Endothelial cell (in vitro differentiated cells): Measurements from ENCODE around the gene RAB3GAP1. TPM values are rescaled to one million over a fixed set of nuclear protein-coding genes. Genes with fewer than 3 reads are reported as not detected.
A peak's percentile ranks its signal among the peaks of the same experiment; 100 is the strongest.

Experiments
- DNase-seq: peaks from one replicate; pipeline ENCODE4 v3.0.0; 2021; ENCODE audit warnings: low spot score
- H3K27ac Mint-ChIP-seq: one replicate; pipeline ENCODE4 v1.8.0; 2021; ENCODE audit warnings: mixed read lengths, inconsistent platforms; ENCODE audit not compliant: unreplicated experiment
- H3K27me3 Mint-ChIP-seq: one replicate; pipeline ENCODE4 v1.8.0; 2021; ENCODE audit warnings: mild to moderate bottlenecking, moderate library complexity, mixed read lengths, inconsistent platforms; ENCODE audit not compliant: unreplicated experiment
- H3K36me3 Mint-ChIP-seq: one replicate; pipeline ENCODE4 v1.8.0; 2021; ENCODE audit warnings: mild to moderate bottlenecking, low read depth, mixed read lengths, inconsistent platforms; ENCODE audit not compliant: unreplicated experiment
- H3K4me1 Mint-ChIP-seq: one replicate; pipeline ENCODE4 v1.8.0; 2021; ENCODE audit warnings: mild to moderate bottlenecking, mixed read lengths, inconsistent platforms; ENCODE audit not compliant: unreplicated experiment
- H3K4me3 Mint-ChIP-seq: one replicate; pipeline ENCODE4 v1.8.0; 2021; ENCODE audit warnings: mild to moderate bottlenecking, mixed read lengths, inconsistent platforms; ENCODE audit not compliant: unreplicated experiment
- H3K9me3 Mint-ChIP-seq: one replicate; pipeline ENCODE4 v1.8.0; 2021; ENCODE audit warnings: mixed read lengths, inconsistent platforms; ENCODE audit not compliant: unreplicated experiment
- CTCF ChIP-seq: fragments of 200-600 bp; sonication (generic); IDR thresholded peaks from one replicate; pipeline ENCODE4 v1.5.0; 2021; ENCODE audit warnings: antibody characterized with exemption; ENCODE audit not compliant: unreplicated experiment
- total RNA-seq: library from RNA; stranded (reverse); fragmentation: NEBNext Ultra II Directional; extraction: Animal tissue kit (Norgen Biotek cat#: 25700); gene quantifications from one replicate; pipeline ENCODE4 v1.2.1, GENCODE V29; 2021; ENCODE audit not compliant: unreplicated experiment

Gene RAB3GAP1
- total RNA-seq, 1 donor from 2014 or later: 28.0 TPM

DNA sequence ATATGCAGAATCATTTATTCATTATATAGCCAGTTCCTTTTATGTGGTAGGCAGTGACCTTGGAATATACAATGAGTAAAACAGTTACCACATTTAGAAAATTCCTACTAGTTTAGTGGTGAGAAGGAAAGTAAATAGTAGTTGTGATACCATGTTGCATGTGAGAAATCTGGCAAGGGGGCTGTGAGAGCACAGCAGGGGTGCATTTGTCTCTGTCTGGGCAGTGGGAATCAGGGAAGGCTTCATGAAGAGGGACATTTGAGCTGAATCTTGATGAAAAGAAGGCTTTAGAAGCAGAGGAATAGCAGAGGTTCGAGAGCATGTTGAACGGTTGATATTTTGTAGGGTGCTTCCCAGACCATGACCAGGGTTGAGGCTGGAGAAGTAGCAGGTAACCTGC lies 78.7 kb downstream of the RAB3GAP1 start:
- Mint-ChIP-seq H3K27me3 (peaks cover 4% of the 10 kb centered on the region), H3K4me3 (no peak overlapping the region), H3K36me3 (peaks cover 28% of the 10 kb centered on the region), H3K4me1 (no peaks in the 10 kb centered on the region), H3K9me3 (no peaks in the 10 kb centered on the region), H3K27ac (no peak overlapping the region)
- no peak for DNase-seq
- no peak for TF ChIP-seq CTCF

GRCh38 chr2:135132314-135132713 lies 80.2 kb downstream of the RAB3GAP1 start:
- Mint-ChIP-seq H3K36me3 (peaks cover 25% of the 10 kb centered on the region), H3K4me1 (no peaks in the 10 kb centered on the region), H3K27ac (no peak overlapping the region), H3K9me3 (no peaks in the 10 kb centered on the region), H3K4me3 (no peak overlapping the region), H3K27me3 (peaks cover 4% of the 10 kb centered on the region)
- TF ChIP-seq CTCF: no peak
- DNase-seq: no peak

DNA sequence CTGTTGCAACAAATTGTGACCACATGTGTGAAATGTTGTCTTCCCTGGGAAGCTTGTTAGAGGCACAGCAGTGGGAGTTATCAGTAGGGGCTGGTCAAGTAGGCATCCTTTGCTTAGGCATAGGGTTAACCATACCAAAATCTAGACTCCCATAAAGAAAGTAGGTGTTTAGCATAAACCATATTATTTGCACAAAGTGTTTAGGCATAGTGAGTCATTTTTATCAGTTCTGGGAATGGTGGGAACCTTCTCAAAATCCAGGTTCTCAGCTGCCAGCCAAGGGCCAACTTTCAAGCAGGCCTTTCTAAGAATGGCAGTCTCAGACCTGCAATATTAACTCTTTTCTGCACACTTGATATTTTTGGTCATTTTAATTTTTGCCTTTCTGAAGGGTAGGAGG lies 88.5 kb downstream of the RAB3GAP1 start:
- no peak overlapping the region for H3K27ac Mint-ChIP-seq
- no peaks in the 10 kb centered on the region for H3K9me3 Mint-ChIP-seq
- H3K36me3 Mint-ChIP-seq: peaks cover 43% of the 10 kb centered on the region
- no peaks in the 10 kb centered on the region for H3K4me1 Mint-ChIP-seq
- no peak for TF ChIP-seq CTCF
- no peak overlapping the region for H3K4me3 Mint-ChIP-seq
- peaks cover 2% of the 10 kb centered on the region for H3K27me3 Mint-ChIP-seq
- no peak for DNase-seq

DNA sequence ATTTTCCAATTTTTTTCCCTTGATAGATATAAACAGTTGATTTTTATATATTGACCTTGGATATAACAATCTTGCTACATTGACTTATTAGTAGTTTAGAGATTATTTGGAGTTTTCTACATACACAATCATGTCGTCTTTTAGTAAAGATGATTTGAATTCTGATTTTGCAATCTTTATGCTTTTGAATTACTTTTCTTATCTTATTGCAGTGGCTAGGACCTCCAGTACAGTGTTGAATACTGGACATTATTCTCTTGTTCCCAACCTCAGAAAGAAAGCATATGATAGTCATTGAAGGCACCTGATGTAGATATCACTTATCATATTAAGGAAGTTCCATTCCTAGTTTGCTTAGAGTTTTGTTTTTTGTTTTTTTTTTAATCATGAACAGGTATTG lies 90.2 kb downstream of the RAB3GAP1 start:
- H3K36me3 Mint-ChIP-seq: peaks cover 40% of the 10 kb centered on the region
- no peak overlapping the region for H3K27ac Mint-ChIP-seq
- TF ChIP-seq CTCF: no peak

DNA sequence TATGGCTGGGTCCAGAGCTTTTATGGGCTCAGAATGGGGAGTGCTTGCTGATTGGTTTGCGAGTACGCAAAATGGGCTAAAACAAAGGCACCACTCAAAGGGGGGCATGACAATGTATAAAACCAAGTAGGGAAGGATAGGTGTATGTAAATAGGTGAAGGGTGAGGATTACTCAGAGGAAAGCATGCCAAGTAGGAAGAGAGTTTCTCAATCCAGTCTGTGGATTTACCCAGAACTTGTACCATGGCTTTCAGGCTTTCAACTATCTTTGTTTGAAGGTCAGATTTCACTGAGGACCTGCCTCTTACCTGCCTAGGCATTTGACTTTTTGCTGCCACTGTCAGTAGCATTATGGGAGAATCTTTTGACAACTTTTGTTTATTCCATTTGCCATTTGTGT lies 92.3 kb downstream of the RAB3GAP1 start:
- TF ChIP-seq CTCF: no peak
- Mint-ChIP-seq H3K9me3 (no peaks in the 10 kb centered on the region), H3K27me3 (peaks cover 2% of the 10 kb centered on the region), H3K36me3 (peaks cover 40% of the 10 kb centered on the region), H3K4me1 (no peaks in the 10 kb centered on the region), H3K4me3 (peak overlapping the region; percentile 60), H3K27ac (no peak overlapping the region)
- no peak for DNase-seq

More for the DNA sequence above, 90.2 kb downstream of the RAB3GAP1 start:
- Mint-ChIP-seq H3K4me3 (no peak overlapping the region), H3K4me1 (no peaks in the 10 kb centered on the region), H3K27me3 (peaks cover 2% of the 10 kb centered on the region), H3K9me3 (no peaks in the 10 kb centered on the region)
- DNase-seq: no peak
